Measurements from ENCODE around the gene FNDC3B.

Gene FNDC3B

DNA sequence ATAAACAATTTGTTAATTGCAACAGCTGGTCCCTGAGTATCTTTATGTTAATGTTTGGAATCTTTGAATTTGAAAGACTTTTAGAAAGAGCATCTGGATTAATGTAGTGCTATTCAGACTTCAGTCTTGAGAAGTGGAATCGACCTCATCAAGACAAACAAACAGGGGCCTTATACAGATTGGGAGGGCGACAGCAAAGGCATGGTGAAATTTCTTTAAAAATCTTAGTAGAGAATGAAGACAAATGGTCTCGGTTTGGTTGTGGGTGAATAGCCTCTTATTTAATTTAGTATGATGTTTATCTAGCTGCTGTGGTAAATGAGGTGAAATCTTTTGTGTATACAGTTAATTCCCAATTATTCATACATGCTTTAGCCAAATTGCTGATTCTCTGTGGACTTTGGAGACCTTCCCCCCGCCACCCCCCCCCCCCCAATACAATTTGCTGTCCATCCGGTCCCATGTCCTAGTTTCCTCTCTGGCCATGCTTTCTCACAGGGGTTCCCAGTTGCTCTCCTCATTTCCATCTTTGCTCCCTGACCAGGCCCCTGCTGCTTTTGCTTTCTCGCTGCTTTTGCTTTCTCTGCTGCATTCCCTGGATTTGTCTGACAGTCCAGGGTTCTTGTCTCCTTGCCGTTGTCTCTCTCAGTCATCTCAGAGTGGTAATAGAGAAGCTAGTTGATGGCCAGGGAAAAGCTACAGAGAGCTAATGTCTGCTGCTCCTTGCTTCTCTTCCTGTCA lies 135.3 kb downstream of the FNDC3B start:
- DNase-seq, result no peak

DNA sequence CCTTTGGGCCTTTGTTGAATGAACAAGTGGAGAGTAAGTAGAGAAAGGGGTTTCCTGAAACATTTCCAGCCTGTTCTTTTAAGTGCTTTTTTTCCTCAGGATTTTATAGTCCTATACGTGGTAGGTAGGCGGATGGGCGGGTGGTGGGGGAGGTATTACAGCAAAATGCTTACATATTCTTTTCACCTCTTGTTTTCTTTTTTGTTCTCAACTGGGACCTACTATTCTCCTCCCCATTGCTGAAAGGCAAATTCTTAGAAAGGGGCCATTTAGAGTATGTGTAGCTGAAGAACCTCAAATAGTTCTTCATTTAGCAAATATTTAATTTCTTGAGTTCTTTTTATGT lies 135.8 kb downstream of the FNDC3B start:
- DNase-seq, result no peak

DNA sequence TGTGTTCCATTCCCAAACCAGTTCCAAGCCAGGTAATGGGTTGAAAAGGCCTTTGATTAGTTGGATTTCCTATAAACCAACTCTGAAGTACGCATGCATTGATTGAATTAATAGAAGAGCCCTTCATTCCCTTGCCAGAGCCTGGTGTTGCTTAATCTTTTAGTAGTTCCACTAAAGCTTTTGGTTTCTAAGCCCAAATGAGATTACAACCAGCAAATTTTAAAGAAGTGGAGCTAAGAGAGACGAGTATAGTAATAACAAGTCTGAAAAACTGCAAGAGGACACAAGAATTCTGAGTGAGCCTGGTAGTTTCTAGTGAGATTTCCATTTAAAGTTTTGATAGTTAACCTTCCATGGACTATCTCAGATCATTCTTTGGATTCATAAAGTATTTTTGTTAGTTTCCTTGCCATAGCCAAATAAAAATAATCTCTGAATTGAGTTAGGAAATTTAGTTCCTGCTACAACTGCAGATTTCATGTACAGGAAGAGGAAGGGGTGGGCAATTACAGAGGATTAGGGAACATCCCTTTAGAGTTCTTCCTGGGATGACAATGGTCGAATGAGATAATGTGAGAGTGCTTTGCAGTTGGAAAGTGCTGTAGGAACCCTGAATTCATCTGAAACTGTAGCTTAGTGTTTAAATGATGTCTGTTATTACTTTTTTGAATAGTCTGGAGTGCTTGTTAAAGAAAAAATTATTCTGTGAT lies 136.8 kb downstream of the FNDC3B start:
- no peak for DNase-seq

DNA sequence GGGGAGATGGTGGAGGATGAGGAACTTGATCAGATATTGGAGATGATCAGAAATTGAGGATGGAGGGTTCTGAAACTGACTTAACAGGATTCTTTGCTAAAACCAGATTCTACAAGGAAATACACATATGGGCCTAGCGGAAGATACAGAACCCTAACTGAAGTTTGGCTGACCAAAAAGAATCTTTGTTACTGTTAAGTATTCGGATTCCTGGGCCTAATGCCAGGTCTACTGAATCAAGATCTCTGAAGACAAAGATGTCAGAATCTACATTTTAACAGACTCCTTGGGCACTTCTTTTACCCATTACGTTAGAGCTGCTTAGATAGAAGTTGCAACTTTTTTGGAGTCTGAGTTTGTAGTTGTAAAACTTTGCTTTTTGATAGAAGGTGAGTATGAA lies 137.7 kb downstream of the FNDC3B start:
- no peak for DNase-seq

DNA sequence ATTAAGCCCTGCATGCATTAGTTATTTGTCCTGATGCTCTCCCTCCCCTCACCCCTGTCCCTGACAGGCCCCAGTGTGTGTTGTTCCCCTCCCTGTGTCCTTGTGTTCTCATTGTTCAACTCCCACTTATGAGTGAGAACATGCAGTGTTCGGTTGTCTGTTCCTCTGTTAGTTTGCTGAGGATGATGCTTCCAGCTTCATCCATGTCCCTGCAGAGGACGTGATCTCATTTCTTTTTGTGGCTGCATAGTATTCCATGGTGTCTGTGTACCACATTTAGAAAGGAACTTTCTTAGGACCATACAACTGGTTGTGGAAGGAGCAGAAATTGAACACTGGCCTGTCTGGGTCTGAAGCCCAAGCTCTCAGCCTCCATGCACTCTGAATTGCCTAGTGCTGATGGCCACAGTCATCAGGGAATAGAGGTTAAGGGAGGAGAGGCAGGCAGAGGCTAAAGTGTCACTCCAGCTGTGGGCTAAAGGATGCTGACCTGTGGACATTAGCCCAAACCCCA lies 138.5 kb downstream of the FNDC3B start:
- no peak for DNase-seq

DNA sequence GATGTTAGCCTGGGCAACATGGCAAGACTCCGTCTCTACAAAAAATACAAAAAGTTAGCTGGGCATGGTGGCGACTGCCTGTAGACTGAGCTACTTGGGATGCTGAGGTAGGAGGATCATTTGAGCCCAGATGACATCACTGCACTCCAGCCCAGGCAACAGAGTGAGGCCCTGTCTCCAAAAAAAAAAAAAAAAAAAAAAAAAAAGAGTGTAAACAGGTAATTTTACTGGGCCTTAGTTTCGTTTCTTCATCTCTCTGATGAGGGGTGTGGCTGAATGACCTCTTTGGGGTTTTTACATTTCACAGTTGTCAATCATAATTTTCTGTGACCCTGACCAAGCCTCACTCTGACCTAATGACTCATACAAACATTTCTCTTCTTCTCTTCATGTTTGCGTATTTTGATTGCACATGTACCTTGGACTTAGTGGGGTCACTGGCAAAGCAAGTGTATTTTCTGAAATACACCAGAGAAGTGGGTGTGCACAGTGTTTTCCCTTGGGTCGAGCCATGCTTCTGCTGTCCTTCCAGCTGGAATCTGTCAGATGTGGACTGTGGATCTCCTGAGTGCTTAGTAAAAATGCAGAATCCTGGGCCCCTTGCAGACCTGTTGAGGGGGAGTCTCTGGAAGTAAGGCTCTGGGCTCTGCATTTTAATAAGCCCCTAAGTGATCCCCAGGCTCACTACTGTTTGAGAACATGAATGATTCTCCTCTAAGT lies 140.5 kb downstream of the FNDC3B start:
- DNase-seq, result no peak

DNA sequence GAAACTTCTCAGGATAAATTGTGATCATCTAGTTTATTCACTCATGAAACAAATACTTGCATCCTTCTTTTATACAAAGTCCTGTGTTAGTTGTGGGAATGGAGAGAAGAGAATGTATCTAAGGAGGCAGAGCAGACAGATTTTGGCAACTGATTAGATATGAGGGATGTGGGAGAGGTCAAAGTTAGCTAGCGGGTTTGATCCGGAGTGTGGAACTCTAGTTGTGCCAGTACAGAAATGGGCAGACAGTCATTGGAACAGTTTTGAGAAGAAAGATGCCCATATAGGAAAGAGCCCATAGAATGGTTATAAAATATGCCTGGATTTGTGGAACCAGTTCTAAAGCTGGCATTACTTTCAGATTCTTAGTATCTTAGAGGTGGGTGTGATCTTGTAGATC lies 141.1 kb downstream of the FNDC3B start:
- no peak for DNase-seq

DNA sequence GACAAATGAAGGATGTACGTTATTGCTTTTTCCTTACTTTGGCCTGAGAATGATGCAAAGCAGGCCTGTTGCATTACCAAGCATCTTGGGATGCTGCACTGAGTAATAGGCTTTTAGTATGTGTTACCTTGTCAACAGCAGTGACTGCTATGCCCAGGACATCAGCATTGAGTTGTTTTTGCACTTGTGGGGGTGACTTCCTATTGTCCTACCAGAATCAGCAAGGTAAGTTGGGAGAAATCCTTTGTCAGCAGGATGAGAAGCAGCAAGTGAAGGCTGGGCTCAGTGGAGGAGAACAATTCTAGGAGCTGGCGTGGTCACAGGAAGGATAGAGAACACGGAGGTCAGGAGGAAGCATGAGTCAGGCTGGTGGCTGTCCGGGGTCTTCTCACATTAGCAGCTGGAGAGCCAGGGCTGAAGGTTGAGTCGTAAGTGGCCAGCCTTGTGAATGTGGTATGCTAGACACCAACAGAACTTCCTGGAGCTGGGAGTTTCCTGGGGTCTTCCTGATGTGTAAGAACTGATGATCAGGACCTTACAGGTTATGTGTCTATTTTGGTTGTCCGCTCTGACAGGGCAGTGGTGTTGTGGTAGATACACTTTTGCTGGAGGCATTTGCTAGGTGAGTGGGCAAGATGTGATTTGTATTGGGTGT lies 142.7 kb downstream of the FNDC3B start:
- DNase-seq, result no peak

DNA sequence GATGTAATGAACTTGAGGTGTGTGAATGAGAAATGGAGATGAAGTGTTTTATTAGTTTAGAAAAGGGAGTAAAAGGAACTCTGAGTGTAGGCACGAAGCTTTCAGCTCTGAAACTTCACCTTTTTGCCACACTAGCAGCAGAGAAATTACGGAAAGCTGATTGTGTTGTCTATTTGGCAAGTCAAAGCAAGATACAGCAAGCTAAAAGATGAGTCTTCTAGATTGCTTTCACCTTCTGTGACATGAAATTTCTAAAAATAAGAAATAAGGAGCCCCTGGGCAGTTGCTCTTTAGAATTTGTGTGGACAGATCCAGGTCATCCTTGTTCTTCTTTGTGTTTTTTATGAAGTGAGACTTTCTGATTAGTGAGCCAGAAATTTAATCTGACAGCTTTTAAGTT lies 143.4 kb downstream of the FNDC3B start:
- DNase-seq, result no peak

DNA sequence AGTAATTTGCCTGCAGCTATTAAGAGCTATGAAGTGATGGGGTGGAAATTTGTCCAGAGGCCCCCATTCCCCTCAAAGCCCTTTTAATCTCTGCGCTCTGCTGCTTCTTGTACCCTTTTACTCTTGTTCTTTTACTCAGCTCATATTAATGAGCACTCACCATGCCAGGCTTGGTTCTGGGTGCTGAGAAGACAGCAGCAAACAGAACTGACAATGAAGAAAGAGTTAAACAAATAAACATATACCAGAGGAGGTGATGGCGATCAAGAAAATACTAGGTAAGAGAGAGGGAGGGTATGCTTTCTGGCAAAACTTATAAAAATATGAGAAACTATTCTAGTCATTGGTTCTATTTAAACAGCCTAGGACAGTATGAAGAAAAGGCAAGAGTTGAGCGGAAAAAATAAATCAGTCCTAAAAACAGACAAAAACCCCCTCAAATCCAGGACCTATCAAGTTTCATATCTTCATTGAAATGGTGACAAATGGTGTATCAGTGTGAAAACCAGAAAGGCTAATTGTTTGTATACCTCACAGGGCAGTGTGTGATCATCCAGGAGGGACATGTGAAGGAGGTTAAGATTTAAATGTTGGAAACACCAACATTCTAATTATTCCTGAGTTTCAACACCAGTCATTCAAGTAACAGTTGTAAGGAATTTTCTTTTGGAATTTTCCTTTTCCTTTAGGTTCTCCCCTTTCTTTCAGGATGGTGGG lies 144.9 kb downstream of the FNDC3B start:
- DNase-seq, result no peak

DNA sequence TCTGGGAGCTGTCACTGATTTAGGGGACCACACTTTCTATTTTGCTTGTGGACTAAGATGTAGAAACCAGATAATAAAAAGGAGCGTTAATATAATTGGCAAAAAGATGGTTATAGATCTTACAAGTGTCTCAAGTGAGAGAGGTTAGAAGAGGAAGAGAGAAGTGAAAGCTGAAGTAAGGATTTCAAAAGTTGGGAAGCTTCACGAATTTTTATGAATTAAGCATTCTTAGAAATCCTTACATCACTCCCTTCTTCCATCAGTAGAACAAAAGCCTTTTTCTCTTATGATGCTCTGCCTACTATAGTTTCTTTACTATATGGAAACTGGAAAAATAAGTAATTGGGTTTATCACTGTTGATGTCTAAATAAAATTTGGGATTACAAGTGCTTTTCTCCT lies 146.5 kb downstream of the FNDC3B start:
- DNase-seq, result no peak

DNA sequence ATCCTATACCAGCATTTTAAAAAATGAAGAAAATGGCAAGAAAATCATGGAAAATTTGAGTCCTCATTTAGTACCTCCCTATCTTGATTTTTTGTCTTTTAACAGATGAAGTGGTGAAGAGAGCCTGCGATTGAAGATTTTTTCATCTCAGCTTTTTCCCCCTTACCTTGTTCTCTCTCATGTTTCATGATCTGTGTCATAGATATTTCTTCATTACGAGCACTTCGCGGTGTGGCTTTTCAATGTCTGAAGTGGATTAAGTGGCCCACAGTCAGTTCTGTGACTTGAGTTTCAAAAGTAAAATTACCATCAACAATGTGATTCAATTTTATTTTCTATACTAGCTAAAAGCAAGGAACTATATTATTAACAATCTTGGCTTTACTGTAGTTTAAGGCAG lies 147.2 kb downstream of the FNDC3B start:
- no peak for DNase-seq

DNA sequence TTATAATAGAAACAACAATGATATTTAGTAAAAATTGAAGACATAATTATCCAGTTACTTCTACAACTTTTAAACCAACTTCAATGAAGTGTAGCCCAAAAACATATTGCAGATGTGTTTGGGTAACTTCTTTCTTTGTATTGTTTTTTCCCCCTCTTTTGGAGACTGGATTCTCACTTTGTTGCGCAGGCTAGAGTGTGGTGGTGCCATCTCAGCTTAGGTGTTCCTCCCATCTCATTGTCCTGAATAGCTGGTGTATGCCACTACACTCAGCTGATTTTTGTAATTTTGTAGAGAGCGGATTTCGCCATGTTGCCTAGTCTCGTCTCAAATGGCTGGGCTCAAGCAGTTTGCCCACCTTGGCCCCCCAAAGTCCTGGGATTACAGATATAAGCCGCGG lies 148.1 kb downstream of the FNDC3B start:
- DNase-seq, result no peak

DNA sequence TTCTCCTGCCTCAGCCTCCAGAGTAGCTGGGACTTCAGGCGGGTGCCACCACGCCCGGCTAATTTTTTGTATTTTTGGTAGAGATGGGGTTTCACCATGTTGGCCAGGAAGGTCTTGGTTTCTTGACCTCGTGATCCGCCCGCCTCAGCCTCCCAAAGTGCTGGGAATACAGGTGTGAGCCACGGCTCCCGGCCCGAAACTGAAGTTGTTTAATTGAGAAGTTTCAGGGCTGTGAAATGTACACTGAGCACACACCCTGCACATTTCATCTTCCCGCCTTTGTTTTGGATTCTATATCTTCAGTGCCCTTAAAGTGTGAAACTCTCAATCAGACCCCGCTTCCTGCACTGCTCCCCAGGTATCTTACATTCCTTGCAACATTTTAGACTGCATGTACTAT lies 149.1 kb downstream of the FNDC3B start:
- DNase-seq, result no peak

DNA sequence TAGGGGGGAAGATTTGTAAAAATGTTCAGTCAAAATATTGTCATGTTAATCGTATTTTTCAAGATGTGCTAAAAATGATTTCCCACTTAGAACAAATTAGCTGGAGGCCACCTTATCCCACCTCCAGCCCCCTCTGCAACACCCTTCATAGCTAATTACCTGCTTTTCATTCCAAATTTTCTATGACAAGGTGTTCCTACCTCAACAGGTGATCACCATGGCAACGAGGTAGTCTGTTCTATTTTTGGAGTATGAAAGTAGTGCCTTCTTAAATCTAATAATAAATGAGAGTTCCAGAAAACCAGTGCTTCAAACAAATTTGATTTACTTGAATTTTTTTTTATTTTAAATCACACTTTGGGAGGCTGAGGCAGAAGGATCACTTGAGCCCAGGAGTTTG lies 149.8 kb downstream of the FNDC3B start:
- DNase-seq, result no peak

DNA sequence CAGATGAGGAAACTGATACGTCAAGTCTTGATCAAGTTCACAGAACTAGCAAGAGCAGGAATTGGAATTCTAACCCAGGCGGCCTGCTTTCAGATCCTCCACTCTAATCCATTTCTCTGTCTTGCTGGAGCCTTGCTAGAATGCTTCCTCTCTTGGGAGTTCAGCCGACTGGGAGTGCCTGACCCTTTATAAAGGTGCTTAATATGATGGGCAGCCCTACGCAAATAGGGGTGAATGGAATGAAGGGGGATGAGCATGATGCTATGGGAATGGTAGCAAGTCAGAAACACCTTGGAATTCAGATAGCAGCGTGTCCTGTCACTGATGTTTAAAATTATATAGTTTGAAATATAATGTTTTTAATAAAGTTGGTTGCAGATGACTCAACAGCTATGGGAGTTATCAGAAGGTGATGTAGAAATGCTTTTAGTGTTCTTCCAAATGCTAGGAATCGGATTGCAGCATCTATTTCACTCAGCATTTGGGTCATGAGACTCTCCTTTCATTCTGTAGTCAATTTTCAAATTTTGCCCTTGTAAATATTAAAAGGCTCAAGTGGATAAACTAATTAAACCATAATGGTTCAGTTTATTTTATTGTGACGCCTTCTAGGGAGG lies 150.7 kb downstream of the FNDC3B start:
- no peak for DNase-seq

DNA sequence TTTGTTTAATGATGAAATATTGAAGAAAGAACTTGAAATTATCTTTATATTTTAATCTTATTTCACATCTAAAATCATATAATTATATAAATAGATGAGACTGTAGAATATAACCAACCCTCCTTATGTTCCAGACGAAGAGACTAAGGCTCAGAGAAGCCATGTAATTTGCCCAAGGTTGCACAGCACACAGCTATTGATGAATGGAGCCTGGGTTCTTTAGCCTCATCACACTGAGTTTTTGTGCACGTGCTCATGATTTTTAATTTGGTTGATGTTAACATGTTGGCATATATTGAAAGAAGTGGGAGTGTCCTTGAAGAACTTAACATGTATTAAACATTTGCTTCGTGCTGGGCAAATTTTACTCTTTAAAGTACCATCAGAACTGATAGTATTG lies 151.6 kb downstream of the FNDC3B start:
- DNase-seq, result no peak

DNA sequence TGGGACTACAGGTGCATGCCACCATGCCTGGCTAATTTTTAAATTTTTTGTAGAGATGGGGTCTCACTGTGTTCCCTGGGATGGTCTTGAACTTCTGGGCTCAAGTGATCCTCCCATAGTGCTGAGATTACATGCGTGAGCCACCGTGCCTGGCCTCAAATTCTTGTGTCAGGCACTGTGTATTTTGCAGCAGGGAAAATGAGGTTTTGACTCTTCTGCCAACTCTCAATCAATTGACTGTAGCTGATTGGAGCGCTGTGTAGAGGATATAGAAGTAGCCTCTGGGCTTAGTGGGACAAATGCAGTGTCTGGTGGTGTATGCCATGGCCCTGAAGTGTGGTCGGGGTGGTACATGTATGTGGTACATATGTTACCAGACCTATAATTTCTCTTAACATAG lies 152.3 kb downstream of the FNDC3B start:
- no peak for DNase-seq

DNA sequence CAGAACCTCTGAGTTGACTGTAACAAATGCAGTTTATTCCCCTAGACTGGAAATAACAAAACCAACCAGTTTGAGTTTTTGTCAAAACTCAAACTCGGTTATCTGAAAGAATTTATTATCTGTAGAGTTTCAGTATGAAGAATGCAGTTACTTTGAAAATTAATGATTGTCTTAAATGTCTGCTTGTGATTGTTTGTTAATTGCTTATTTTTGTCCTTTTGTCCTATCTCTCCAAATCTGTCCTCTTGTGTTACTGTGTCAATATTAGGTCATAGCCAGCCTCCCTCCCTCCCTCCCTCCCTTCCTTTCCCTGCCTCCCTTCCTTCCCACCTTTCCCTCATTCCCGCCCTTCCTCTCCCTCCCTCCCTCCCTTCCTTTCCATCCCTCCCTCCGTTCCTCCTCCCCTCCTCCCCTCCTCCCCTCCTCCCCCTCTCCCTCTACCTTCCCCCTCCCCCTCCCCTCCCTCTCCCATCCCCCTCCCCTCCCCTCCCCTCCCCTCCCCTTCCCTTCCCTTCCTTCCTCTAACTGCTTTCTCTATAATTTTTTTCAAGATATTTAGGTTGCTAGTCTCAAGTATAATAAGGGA lies 153.5 kb downstream of the FNDC3B start:
- no peak for DNase-seq

DNA sequence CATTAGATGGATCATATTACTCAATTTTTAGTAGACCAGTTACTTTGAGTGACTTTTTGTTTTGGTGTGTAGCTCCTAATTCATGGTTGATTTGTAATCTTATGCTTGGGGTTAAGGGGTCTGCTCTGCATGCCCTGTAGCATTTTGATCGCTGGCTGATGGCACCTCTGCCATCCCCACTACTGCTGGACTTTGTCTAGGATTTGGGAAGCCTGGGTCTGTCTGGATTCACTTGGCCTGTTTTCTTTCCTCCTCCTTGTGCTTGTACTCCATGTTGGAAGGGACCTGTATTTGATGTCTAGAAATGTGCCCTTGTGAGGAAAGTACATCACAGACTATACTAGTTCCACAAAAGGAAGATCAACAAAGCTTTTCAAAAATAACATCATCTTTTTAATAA lies 154.1 kb downstream of the FNDC3B start:
- DNase-seq, result no peak

DNA sequence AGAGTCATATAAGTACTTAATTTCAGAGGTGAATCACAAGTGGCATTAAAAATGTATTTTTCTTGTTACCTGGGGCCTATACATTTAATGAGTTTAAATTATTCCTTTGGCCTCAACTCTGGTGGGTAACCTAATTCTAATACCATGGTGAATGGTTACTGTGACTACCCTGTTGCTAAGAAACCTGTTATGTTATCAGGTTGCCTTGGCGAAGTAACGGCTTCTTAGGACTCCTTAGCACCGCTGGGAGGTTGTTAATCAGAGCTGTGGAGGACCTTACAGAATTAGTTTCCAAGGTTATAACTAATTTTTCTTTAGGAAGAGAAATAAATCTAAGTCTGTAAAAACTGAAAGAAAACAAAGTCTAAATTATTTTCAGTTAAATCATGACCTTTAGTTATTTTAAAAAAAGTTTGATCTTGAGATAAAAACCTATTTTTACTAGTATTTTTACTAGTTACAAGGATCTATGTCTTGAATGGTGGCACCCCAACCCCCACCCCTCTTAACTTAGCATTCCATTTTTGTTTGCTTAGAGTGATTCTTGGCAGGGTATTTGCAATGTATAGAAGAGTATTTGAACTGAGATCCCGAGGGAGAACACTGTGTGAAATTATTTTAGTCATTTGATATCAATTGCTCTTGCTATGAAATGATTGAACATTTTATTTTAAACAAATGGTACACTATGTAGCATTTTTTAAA lies 155.5 kb downstream of the FNDC3B start:
- DNase-seq, result no peak
